H1 (cell line): ENCODE results near the gene B3GAT1. TPM values are rescaled to one million over a fixed set of nuclear protein-coding genes. Genes with fewer than 3 reads are reported as not detected.

Experiments
- CTBP2 ChIP-seq: IDR thresholded peaks from 2 replicates; pipeline ENCODE4 v1.7.0; 2011; ENCODE audit warnings: borderline replicate concordance, mild to moderate bottlenecking, moderate library complexity, mixed read lengths, low read length; ENCODE audit not compliant: insufficient read depth, insufficient read length
- RXRA ChIP-seq: IDR thresholded peaks from 2 replicates; pipeline ENCODE4 v1.6.1; 2011; ENCODE audit warnings: low read depth, mild to moderate bottlenecking, low read length, moderate library complexity; ENCODE audit not compliant: insufficient read depth
- SAP30 ChIP-seq: fragments of 300-600 bp; sonication (generic); IDR thresholded peaks from 2 replicates; pipeline ENCODE4 v1.7.1; 2012; ENCODE audit warnings: low read length, moderate library complexity, mild to moderate bottlenecking, inconsistent platforms; ENCODE audit not compliant: insufficient read depth, insufficient replicate concordance
- YY1 ChIP-seq: IDR thresholded peaks from 2 replicates; pipeline ENCODE4 v1.6.1; 2011; ENCODE audit warnings: low read depth, mild to moderate bottlenecking, low read length
- polyA plus RNA-seq, 7 experiments: library from polyadenylated mRNA; depleted of rRNA in 3 of 7; stranded (reverse) in 5 of 7; unstranded in 2 of 7; fragments of >200 nt in 5 of 7; fragments of 200-250 nt in 2 of 7; gene quantifications; 1 replicate in 5 of 7; 2 replicates in 1 of 7; 4 replicates in 1 of 7; pipeline versions ENCODE4 v1.2.1 to v1.2.3, GENCODE V29; 2011 to 2013; ENCODE audit warnings: missing spikeins in 2 of 7, mixed read lengths in 2 of 7
- total RNA-seq: library from RNA; stranded (reverse); fragmentation: NEBNext Ultra II Directional; extraction: Animal tissue kit (Norgen Biotek cat#: 25700); gene quantifications from 2 replicates; pipeline ENCODE4 v1.2.1, GENCODE V29; 2021
- TF ChIP-seq, protein P1 (sequence below): fragments of 300-600 bp; sonication (generic); IDR thresholded peaks from 2 replicates; pipeline ENCODE4 v1.7.1; 2012; ENCODE audit warnings: low read length, moderate library complexity, mild to moderate bottlenecking, inconsistent platforms; ENCODE audit not compliant: insufficient replicate concordance
- TF ChIP-seq, protein P2 (sequence below): IDR thresholded peaks from 2 replicates; pipeline ENCODE4 v1.6.1; 2012; ENCODE audit warnings: inconsistent platforms

B3GAT1 gene
- total and polyA plus RNA-seq, 2 of the 8 experiments (the other 6 are each of a cell fraction or from before 2014, with no cell fraction given), result 19.7 to 32.4 TPM

DNA sequence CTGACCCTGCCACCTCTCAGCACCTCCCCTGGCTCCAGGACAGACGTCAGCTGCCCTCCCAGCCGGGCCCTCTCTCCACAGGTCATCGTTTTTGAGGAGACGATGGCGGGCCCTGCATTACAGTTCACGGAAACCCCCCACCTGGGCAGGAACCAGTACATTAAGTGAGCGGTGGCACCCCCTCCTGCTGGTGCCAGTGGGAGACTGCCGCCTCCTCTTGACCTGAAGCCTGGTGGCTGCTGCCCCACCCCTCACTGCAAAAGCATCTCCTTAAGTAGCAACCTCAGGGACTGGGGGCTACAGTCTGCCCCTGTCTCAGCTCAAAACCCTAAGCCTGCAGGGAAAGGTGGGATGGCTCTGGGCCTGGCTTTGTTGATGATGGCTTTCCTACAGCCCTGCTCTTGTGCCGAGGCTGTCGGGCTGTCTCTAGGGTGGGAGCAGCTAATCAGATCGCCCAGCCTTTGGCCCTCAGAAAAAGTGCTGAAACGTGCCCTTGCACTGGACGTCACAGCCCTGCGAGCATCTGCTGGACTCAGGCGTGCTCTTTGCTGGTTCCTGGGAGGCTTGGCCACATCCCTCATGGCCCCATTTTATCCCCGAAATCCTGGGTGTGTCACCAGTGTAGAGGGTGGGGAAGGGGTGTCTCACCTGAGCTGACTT, 37.0 kb downstream of the B3GAT1 start (continued):
- TF ChIP-seq, protein P1, sequence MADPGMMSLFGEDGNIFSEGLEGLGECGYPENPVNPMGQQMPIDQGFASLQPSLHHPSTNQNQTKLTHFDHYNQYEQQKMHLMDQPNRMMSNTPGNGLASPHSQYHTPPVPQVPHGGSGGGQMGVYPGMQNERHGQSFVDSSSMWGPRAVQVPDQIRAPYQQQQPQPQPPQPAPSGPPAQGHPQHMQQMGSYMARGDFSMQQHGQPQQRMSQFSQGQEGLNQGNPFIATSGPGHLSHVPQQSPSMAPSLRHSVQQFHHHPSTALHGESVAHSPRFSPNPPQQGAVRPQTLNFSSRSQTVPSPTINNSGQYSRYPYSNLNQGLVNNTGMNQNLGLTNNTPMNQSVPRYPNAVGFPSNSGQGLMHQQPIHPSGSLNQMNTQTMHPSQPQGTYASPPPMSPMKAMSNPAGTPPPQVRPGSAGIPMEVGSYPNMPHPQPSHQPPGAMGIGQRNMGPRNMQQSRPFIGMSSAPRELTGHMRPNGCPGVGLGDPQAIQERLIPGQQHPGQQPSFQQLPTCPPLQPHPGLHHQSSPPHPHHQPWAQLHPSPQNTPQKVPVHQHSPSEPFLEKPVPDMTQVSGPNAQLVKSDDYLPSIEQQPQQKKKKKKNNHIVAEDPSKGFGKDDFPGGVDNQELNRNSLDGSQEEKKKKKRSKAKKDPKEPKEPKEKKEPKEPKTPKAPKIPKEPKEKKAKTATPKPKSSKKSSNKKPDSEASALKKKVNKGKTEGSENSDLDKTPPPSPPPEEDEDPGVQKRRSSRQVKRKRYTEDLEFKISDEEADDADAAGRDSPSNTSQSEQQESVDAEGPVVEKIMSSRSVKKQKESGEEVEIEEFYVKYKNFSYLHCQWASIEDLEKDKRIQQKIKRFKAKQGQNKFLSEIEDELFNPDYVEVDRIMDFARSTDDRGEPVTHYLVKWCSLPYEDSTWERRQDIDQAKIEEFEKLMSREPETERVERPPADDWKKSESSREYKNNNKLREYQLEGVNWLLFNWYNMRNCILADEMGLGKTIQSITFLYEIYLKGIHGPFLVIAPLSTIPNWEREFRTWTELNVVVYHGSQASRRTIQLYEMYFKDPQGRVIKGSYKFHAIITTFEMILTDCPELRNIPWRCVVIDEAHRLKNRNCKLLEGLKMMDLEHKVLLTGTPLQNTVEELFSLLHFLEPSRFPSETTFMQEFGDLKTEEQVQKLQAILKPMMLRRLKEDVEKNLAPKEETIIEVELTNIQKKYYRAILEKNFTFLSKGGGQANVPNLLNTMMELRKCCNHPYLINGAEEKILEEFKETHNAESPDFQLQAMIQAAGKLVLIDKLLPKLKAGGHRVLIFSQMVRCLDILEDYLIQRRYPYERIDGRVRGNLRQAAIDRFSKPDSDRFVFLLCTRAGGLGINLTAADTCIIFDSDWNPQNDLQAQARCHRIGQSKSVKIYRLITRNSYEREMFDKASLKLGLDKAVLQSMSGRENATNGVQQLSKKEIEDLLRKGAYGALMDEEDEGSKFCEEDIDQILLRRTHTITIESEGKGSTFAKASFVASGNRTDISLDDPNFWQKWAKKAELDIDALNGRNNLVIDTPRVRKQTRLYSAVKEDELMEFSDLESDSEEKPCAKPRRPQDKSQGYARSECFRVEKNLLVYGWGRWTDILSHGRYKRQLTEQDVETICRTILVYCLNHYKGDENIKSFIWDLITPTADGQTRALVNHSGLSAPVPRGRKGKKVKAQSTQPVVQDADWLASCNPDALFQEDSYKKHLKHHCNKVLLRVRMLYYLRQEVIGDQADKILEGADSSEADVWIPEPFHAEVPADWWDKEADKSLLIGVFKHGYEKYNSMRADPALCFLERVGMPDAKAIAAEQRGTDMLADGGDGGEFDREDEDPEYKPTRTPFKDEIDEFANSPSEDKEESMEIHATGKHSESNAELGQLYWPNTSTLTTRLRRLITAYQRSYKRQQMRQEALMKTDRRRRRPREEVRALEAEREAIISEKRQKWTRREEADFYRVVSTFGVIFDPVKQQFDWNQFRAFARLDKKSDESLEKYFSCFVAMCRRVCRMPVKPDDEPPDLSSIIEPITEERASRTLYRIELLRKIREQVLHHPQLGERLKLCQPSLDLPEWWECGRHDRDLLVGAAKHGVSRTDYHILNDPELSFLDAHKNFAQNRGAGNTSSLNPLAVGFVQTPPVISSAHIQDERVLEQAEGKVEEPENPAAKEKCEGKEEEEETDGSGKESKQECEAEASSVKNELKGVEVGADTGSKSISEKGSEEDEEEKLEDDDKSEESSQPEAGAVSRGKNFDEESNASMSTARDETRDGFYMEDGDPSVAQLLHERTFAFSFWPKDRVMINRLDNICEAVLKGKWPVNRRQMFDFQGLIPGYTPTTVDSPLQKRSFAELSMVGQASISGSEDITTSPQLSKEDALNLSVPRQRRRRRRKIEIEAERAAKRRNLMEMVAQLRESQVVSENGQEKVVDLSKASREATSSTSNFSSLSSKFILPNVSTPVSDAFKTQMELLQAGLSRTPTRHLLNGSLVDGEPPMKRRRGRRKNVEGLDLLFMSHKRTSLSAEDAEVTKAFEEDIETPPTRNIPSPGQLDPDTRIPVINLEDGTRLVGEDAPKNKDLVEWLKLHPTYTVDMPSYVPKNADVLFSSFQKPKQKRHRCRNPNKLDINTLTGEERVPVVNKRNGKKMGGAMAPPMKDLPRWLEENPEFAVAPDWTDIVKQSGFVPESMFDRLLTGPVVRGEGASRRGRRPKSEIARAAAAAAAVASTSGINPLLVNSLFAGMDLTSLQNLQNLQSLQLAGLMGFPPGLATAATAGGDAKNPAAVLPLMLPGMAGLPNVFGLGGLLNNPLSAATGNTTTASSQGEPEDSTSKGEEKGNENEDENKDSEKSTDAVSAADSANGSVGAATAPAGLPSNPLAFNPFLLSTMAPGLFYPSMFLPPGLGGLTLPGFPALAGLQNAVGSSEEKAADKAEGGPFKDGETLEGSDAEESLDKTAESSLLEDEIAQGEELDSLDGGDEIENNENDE, result no peak
- TF ChIP-seq YY1 (no peak), RXRA (no peak), SAP30 (no peak), CTBP2 (no peak)
- TF ChIP-seq, protein P2, sequence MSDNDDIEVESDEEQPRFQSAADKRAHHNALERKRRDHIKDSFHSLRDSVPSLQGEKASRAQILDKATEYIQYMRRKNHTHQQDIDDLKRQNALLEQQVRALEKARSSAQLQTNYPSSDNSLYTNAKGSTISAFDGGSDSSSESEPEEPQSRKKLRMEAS, result no peak
